GM03348 (cell line): Measurements from ENCODE around the gene DIMT1.
A peak's percentile ranks its signal among the peaks of the same experiment; 100 is the strongest.

Source experiments
- DNase-seq: peaks from one replicate; pipeline ENCODE4 v3.0.0; 2012; ENCODE audit warnings: low spot score

Gene DIMT1

GRCh38 chr5:62403411-62404250 is at the start of gene DIMT1:
Gene DIMT1, minus strand, starts transcription at chr5:62403905. Its CDS starts 133 bp downstream, at chr5:62403772.
- peak; percentile 96 for DNase-seq

GRCh38 chr5:62450259-62450658 is 46.6 kb upstream of the DIMT1 start:
- DNase-seq, result no peak

DNA sequence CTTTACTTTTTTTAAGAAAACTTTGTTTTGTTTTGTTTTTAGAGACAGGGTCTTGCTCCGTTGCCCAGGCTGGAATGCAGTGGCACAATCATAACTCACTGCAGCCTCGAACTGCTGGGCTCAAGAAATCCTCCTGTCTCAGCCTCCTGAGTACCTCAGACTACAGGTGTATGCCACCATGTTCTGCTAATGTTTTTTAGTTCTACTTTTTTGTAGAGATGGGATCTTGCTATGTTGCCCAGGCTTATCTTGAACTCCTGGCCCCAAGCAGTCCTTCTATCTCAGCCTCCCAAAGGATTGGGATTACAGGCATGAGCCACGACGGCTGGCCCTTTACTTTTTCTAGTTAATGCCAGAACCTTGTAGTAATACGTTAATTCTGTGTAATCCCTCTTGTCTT is 44.8 kb upstream of the DIMT1 start:
- DNase-seq, result no peak

- DNase-seq, result no peak
Observed at GRCh38 chr5:62432621-62433064, 28.9 kb upstream of the DIMT1 start.

DNA sequence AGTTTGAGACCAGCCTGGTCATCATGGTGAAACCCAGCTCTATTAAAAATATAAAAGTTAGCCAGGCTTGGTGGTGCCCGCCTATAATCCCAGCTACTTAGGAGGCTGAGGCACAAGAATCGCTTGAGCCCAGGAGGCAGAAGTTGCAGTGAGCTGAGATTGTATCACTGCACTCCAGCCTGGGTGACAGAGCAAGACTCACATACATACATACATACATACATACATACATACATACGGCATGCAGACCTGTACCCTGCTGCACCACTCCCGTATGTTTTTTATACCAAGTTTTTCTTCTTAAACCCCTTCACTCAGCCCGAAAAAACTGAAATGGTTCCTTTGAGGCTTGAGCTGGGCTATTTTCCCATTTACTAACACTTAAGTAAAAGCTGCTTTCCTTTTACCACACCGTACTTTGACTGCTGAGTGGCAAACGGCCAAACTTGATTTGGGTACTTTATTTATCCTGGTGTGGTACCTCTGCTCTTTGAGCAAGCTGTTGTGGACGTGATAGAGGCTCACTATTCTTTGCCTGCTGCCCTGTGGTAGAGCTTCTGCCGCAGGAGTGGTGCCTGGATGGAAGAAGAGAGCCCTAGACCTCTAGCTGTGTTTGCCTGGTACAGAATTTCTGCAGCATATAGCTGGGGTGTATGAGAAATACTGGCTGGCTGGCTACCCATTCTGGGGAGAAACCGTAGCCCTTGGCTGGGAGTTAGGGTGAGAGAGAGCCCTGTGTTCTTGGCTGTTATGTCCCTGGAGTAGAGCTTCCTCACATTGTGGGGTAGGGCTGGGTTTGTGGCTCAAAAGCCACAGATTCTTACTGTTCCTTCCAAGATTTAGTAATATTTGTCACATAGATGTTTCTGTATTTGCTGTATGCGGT is 28.3 kb upstream of the DIMT1 start:
- DNase-seq, result peak; percentile 18

- DNase-seq, result no peak
Observed at GRCh38 chr5:62424763-62425162, 21.1 kb upstream of the DIMT1 start.

GRCh38 chr5:62421414-62421813 is 17.7 kb upstream of the DIMT1 start:
- no peak for DNase-seq

DNA sequence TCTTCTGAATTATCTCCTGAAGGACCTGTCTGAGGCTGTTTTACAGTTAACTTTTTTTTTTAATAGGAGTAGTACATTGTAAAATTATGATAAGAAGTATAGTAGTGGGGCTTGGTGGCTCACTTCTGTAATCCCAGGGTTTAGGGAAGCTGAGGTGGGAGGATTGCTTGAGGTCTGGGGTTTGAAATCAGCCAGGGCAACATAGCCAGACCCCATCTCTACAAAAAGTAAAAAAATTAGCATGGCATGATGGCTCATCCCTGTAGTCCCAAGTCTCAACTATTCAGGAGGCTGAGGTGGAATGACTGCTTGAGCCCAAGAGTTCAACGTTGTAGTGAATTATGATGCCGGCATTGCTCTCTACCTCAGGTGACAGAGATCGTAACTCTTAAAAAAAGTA is 15.9 kb upstream of the DIMT1 start:
- DNase-seq, result no peak

GRCh38 chr5:62418462-62419076 is 14.9 kb upstream of the DIMT1 start:
- DNase-seq, result no peak

- no peak for DNase-seq
Observed at GRCh38 chr5:62413711-62414110, 10.0 kb upstream of the DIMT1 start.

DNA sequence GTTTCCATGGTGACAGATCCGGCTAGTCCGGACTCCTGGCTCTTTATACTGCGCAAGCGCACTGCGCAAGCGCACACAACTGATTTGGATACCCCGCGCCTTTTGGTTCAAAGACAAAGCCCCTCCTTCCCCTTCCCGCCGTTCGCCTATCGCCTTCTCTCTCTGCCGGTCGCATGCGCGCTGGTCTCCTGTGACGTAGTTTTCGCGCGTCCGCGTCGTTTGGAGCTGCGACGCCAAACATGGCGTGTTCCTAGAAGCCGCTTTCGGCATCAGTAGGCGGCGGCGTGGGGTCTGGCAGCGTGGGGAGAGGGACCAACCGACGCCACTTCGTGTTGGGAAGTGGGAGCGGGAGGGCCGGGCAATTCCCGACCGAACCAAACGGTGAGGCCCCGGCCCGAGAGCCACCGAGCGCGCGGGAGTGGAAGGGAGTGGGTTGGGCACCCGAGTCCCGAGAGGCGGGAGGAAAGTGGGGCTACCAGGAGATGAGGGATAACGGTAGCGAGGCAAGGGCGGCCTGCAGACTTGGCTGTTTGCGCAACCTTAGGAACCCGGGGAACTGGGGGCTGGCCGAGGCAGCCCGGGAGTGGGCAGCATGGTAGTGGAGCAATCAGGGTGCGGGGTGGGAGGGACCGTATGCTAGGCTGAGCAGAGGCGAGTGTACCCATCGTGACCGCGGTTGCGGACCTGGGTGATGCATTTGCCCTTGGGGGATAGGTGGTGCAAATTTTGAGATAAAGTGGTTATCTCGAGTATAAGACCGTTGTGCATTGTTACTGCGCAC is 9.0 kb upstream of the DIMT1 start, which contains the start of gene IPO11:
Gene IPO11 (plus strand): TSS at position 215 of the 781 bp plus-strand sequence. CDS start 24,517 bp downstream, outside the sequence.
- DNase-seq, result peak; percentile 96

DNA sequence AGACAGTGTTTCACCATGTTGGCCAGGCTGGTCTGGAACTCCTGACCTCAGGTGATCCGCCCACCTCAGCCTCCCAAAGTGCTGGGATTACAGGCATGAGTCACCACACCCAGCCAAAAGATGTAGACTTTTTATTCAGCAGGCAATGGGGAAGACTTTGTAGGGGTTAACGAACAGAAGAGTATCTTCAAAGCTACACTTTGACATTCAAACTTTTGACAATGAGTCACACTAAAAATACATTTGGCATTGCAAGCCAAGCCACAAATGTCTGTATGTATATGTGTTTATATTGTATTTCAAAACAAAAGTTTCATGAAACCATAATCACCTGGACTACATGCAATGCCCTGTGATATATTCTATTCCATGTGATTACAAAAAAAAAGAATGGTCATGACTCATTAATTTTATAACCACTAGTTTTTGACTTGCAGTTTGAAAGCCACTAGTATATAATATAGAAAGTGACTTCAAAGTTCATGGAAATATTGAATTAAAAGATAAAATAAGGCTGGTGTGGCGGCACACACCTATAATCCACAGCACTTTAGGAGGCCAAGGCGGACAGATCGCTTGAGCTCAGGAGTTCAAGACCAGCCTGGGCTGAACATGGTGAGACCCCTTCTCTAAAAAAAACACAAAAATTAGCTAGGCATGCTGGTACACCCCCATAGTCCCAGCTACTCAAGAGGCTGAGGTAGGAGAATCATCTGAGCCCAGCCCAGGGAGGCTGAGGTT is 8.3 kb downstream of the DIMT1 start:
- DNase-seq, result no peak

DNA sequence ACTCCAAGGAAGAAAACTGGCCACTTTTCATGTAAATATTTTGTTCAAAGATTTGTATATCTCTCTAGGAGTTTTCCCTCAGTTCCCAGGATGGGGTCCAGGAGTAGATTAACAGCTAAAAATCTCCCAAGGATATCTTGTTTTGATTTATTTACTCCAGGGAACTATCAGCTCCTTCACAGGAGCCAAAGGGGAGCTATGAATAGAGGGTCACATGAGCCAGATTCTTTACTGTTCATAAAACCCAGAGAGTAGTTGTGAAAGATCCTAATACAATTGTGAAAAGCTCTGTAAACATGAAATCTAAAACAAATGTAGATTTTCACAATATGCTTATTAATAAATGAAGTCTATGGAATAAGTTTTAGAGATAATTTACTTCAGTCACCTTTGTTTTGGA is 16.9 kb downstream of the DIMT1 start:
- DNase-seq, result no peak

GRCh38 chr5:62385816-62386400 is 17.8 kb downstream of the DIMT1 start:
- no peak for DNase-seq

- DNase-seq, result no peak
Observed at GRCh38 chr5:62385131-62385530, 18.6 kb downstream of the DIMT1 start.

- DNase-seq, result no peak
Observed at GRCh38 chr5:62376064-62376463, 27.6 kb downstream of the DIMT1 start.

- no peak for DNase-seq
Observed at GRCh38 chr5:62375627-62376026, 28.1 kb downstream of the DIMT1 start.

DNA sequence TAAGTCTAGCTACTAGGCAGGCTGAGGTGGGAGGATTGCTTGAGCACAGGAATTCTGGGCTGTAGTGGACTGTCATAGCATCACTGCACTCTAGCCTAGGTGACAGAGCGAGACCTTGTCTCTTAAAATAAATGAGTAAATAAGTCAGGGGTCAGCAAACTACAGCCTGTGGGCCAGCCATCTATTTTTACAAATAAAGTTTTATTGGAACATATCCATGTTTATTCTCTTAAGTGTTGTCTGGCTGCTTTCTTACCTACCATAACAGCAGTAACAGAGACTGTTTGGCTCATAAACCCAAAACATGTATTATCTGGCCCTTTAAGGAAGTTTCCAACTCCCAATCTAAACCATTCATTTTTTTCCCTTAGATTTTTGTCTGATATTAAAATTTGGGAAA is 29.6 kb downstream of the DIMT1 start:
- DNase-seq, result no peak

DNA sequence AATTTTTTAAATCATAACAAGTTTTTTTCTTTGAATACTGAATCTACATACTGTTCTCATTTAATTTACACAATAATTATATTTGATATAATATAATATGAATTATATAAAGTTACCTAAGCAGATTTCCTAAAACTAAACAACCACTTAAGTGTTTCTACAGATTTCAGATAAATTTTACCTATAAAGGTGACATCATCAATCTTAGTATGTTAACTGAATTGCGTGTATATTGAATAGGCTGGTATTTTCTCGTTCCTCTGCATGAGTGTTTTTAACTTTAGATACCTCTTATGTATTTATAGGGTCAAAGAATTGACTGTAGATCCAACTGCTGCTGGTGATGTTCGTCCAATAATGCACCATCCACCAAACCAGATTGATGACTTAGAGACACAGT is 30.3 kb downstream of the DIMT1 start:
- no peak for DNase-seq

GRCh38 chr5:62372600-62372999 is 31.1 kb downstream of the DIMT1 start:
- no peak for DNase-seq

DNA sequence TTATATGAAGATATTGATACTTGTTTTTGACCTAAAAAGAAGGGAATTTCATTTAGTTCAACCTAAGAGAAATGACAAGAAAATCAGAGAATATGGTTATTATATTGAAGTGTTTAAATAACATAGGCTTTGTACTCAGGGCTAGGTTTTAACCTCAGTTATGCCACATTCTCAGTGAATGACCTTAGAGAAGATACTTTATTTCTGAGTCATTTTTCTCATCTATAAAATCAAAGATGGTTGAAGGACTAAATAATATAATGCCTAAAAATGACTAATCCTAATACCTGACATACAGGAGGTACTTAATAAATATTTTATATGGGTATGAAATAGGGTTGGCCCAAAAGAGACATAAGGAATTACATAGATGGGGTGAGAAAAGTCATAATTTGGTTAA is 32.3 kb downstream of the DIMT1 start:
- DNase-seq, result no peak
